Natural killer cell (primary cell): ENCODE measurements around the gene PRXL2B. TPM values are rescaled to one million over a fixed set of nuclear protein-coding genes. Genes with fewer than 3 reads are reported as not detected.

Source experiments
- ATAC-seq, 3 donors: fragments of 150-1000 bp in 2 of 3; fragments of 200-7000 bp in 1 of 3; cut with Tn5 transposase; 1 replicate in 1 of 3; 2 replicates in 2 of 3; pipeline ENCODE4 v1.10.0; 2021; ENCODE audit warnings: mild to moderate bottlenecking in 2 of 3, moderate library complexity in 2 of 3
- DNase-seq, 2 donors: peaks; one replicate each; pipeline versions ENCODE4 v3.0.0 to v3.0.0-alpha.2; 2013 to 2021; ENCODE audit warnings: mixed read lengths in 1 of 2
- H3K27ac ChIP-seq: one replicate; pipeline ENCODE4 v1.5.1; 2013; ENCODE audit warnings: mild to moderate bottlenecking, low read length
- H3K27me3 ChIP-seq: one replicate; pipeline ENCODE4 v1.6.1; 2013; ENCODE audit warnings: low read length; ENCODE audit not compliant: control insufficient read depth, insufficient read depth
- H3K36me3 ChIP-seq: one replicate; pipeline ENCODE4 v1.6.1; 2013; ENCODE audit warnings: low read length; ENCODE audit not compliant: control insufficient read depth, insufficient read depth
- H3K4me1 ChIP-seq: one replicate; pipeline ENCODE4 v1.6.1; 2013; ENCODE audit warnings: low read length; ENCODE audit not compliant: control insufficient read depth, insufficient read depth
- H3K4me3 ChIP-seq: one replicate; pipeline ENCODE4 v1.5.1; 2013; ENCODE audit warnings: low read length
- H3K9me3 ChIP-seq: one replicate; pipeline ENCODE4 v1.6.1; 2013; ENCODE audit warnings: low read length; ENCODE audit not compliant: control insufficient read depth, insufficient read depth
- H3K27ac Mint-ChIP-seq, 2 donors: one replicate each; pipeline ENCODE4 v1.8.0; 2022; ENCODE audit warnings: mild to moderate bottlenecking in 2 of 2, mixed read lengths in 2 of 2, moderate library complexity in 1 of 2
- H3K27me3 Mint-ChIP-seq, 2 donors: one replicate each; pipeline ENCODE4 v1.8.0; 2022; ENCODE audit warnings: low read depth in 2 of 2, mixed read lengths in 2 of 2
- H3K36me3 Mint-ChIP-seq: one replicate; pipeline ENCODE4 v1.8.0; 2022; ENCODE audit warnings: mixed read lengths
- H3K4me1 Mint-ChIP-seq, 2 donors: one replicate each; pipeline ENCODE4 v1.8.0; 2022; ENCODE audit warnings: mixed read lengths in 2 of 2
- H3K4me3 Mint-ChIP-seq: one replicate; pipeline ENCODE4 v1.8.0; 2022; ENCODE audit warnings: mild to moderate bottlenecking, moderate library complexity, mixed read lengths
- H3K9me3 Mint-ChIP-seq, 2 donors: one replicate each; pipeline ENCODE4 v1.8.0; 2022; ENCODE audit warnings: mixed read lengths in 2 of 2
- whole genome bisulfite sequencing: methylation state at CpG from one replicate; pipeline ENCODE4 v1.1.7; 2013; ENCODE audit warnings: missing lambda C conversion rate; ENCODE audit not compliant: insufficient coverage; 5-methylcytosine and 5-hydroxymethylcytosine counted together
- intact Hi-C: fragments of 100-400 bp; cut with micrococcal nuclease; formaldehyde crosslinking; loops from one replicate; pipeline ENCODE4 v1.14.2; 2022
- total RNA-seq, 4 donors: library from RNA; stranded (reverse); fragments of 120-200 nt in 1 of 4; gene quantifications; one replicate each; pipeline versions ENCODE4 v1.2.3 to v1.2.4, GENCODE V29; 2013 to 2022
- TF ChIP-seq, protein P1 (sequence below): fragments of 200-600 bp; IDR thresholded peaks from one replicate; pipeline ENCODE4 v1.8.0; 2022; ENCODE audit warnings: antibody characterized with exemption

The PRXL2B gene
- total RNA-seq, 3 donors from 2014 or later (not counting 1 experiment from before 2014, with no cell fraction given), result 11.3 to 15.1 (median 11.6) TPM

DNA sequence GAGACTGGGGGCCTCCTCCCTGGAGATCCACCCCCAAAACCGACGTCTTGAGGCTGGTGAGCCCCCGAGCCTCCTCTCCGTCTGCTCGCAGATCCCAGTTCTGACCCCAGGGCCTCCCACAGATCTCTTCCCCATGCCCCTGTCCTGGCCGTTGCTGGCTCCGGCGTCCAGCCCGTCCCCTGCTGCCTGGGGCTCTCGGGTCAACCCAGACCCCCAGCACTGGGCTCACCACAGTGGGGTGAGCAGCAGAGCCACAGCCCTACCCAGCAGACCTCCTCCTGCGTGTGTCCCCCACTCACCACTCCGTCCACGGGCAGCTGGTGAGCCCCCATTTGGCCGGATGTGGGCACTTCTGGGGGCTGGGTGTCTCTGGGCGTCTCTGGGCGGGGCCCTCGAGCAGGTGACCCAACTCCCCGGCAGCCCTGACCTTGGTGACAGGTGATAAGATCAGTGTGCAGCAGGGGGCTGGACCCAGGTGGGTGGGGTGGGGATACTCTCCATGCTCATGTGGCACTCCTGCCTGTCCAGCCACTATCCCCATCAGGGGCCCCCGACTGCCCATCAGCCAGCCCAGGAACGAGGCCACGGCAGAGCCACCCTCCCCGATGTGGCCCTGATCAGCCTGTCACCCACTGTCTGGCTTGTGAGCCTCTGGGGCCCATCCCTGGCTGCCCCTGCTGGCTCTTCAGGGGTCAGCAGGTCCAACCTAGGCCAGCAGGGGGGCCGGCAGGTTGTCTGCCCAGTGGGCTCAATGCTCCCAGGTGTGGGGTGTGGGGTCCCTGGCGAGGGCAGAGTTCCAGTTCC lies 29.7 kb upstream of the PRXL2B start:
- peaks cover 19 to 58% of the 10 kb centered on the region in 2 donors for H3K4me1 Mint-ChIP-seq
- no peaks in the 10 kb centered on the region for H3K27me3 Mint-ChIP-seq
- Histone ChIP-seq H3K9me3 (no peaks in the 10 kb centered on the region), H3K4me1 (peaks cover 46% of the 10 kb centered on the region), H3K27me3 (no peaks in the 10 kb centered on the region), H3K4me3 (peak overlapping the region; percentile 80), H3K36me3 (peaks cover 37% of the 10 kb centered on the region), H3K27ac (peak overlapping the region; percentile 97)
- H3K4me3 Mint-ChIP-seq, result peak overlapping the region; percentile 94
- peak overlapping the region; percentile 96 to 99 for H3K27ac Mint-ChIP-seq
- H3K9me3 Mint-ChIP-seq, result no peaks in the 10 kb centered on the region
- 4% methylated on average over 24 of the region's 24 CpGs for WGBS
- intact Hi-C loops, result loop anchor here (2.0 kb wide), 1 partner anchor 28 kb away; no protein-coding TSS in a partner anchor
- ATAC-seq (peak; percentile 16 to 43 (median 28)), DNase-seq (peak; percentile 50 to 55)
- H3K36me3 Mint-ChIP-seq, result no peaks in the 10 kb centered on the region
- TF ChIP-seq, protein P1, sequence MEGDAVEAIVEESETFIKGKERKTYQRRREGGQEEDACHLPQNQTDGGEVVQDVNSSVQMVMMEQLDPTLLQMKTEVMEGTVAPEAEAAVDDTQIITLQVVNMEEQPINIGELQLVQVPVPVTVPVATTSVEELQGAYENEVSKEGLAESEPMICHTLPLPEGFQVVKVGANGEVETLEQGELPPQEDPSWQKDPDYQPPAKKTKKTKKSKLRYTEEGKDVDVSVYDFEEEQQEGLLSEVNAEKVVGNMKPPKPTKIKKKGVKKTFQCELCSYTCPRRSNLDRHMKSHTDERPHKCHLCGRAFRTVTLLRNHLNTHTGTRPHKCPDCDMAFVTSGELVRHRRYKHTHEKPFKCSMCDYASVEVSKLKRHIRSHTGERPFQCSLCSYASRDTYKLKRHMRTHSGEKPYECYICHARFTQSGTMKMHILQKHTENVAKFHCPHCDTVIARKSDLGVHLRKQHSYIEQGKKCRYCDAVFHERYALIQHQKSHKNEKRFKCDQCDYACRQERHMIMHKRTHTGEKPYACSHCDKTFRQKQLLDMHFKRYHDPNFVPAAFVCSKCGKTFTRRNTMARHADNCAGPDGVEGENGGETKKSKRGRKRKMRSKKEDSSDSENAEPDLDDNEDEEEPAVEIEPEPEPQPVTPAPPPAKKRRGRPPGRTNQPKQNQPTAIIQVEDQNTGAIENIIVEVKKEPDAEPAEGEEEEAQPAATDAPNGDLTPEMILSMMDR, result no peak

DNA sequence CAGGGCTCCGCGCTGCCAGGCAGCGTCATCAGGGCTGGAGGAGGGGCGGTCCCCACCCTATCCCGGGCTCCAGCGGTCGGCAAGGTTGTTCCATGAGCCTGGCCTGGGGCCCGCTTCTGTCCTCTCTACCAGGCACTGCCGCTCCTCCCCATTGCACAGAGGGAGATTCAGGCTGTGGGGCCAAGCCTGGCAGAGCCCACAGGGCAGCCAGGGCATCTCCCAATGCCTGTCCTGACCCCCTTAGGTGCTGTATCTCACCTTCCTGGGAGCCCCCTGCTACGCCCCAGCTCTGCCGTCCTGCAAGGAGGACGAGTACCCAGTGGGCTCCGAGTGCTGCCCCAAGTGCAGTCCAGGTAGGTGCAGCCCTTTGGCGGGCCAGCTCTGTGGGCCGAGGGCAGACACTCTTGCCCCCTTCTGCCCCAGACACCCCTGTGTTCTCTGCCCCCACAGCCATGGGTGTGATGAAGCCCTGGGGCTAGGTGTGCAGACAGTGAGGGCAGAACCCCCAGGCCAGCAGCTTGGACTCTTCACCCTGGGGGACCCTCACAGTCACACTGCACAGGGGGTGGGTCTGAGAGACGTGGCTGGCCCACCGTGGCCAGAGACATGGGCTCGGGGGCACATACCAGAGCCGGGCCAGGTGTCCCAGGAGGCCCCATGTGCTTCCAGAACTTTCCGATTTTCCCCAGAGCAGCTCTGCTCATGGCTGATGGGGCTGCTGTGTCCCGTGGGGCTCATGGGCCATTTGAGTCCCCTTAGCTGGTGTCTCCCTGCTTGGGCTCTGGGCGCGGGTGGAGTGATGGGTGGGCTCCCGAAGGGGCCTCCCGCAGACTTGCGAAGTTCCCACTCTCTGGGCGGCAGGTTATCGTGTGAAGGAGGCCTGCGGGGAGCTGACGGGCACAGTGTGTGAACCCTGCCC lies 28.8 kb upstream of the PRXL2B start:
- no peaks in the 10 kb centered on the region for H3K9me3 Mint-ChIP-seq
- TF ChIP-seq, protein P1, result no peak
- no peak for DNase-seq
- peaks cover 43% of the 10 kb centered on the region for H3K36me3 ChIP-seq
- H3K9me3 ChIP-seq, result no peaks in the 10 kb centered on the region
- H3K27me3 ChIP-seq, result no peaks in the 10 kb centered on the region
- peak overlapping the region; percentile 96 to 99 for H3K27ac Mint-ChIP-seq
- WGBS, result 81% methylated on average over 30 of the region's 30 CpGs
- peak overlapping the region; percentile 97 for H3K27ac ChIP-seq
- no peaks in the 10 kb centered on the region for H3K27me3 Mint-ChIP-seq
- H3K4me3 ChIP-seq, result peak overlapping the region; percentile 80
- no peaks in the 10 kb centered on the region for H3K36me3 Mint-ChIP-seq
- peaks cover 46% of the 10 kb centered on the region for H3K4me1 ChIP-seq
- intact Hi-C loops, result loop anchor here (2.0 kb wide), 1 partner anchor 27 kb away; no protein-coding TSS in a partner anchor
- ATAC-seq, result no peak
- peaks cover 19 to 58% of the 10 kb centered on the region in 2 donors for H3K4me1 Mint-ChIP-seq
- H3K4me3 Mint-ChIP-seq, result peak overlapping the region; percentile 94

GRCh38 chr1:2558420-2558819 lies 28.2 kb upstream of the PRXL2B start:
- DNase-seq (no peak), ATAC-seq (no peak)
- 94% methylated on average over 12 of the region's 12 CpGs for WGBS
- H3K9me3 Mint-ChIP-seq, result no peaks in the 10 kb centered on the region
- peak overlapping the region; percentile 96 to 99 for H3K27ac Mint-ChIP-seq
- TF ChIP-seq, protein P1, result no peak
- no peak overlapping the region for H3K27ac ChIP-seq
- intact Hi-C loops, result no loop called here
- peaks cover 19 to 58% of the 10 kb centered on the region in 2 donors for H3K4me1 Mint-ChIP-seq
- H3K9me3 ChIP-seq, result no peaks in the 10 kb centered on the region
- peaks cover 48% of the 10 kb centered on the region for H3K36me3 ChIP-seq
- no peak overlapping the region for H3K4me3 ChIP-seq
- peaks cover 46% of the 10 kb centered on the region for H3K4me1 ChIP-seq
- no peaks in the 10 kb centered on the region for H3K36me3 Mint-ChIP-seq
- H3K27me3 Mint-ChIP-seq, result no peaks in the 10 kb centered on the region
- H3K27me3 ChIP-seq, result no peaks in the 10 kb centered on the region
- H3K4me3 Mint-ChIP-seq, result peak overlapping the region; percentile 81
